ENCODE data around the gene TMEM51.

Gene TMEM51

DNA sequence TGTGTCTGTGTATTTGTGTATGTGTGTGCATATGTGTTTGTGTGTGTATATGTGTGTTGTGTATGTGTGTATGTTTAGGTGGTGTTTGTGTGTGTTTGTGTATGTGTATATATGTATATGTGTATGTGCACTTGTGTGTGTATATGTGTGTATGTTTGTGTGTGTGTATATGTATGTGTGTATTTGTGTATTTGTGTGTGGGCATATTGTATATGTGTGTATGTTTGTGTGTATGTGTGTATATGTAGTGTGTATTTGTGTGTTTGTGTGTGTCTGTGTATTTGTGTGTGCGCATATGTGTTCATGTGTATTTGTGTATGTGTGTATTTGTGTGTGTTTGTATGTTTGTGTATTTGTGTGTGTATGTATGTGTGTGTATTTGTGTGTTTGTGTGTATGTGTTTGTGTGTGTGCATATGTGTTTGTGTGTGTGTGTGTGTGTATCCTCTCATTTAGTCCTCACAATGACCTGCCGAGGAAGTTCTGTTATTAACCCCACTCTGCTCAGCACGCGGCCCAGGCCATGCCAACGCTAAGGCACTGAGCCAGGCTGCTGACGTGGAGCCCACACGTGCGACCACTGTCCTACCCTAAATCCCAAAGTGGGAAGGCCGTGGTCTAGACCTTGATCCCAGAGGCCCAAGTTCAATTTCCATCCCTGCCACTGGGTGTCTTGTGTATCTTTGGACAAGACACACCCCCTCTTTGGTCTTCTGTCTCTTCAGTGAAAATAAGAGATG is 43.2 kb upstream of the TMEM51 start:
- H3K79me2 ChIP-seq (ENCODE audit: insufficient read depth, low read length): no peaks in the 10 kb centered on the region
- no peak for TF ChIP-seq EZH2phosphoT487 (conservative IDR thresholded peaks at IDR 0.05; ENCODE audit: low read length)
- TF ChIP-seq CTCF (IDR thresholded peaks at IDR 0.05; ENCODE audit: insufficient read depth, low read length, poor library complexity, severe bottlenecking): no peak
- no peaks in the 10 kb centered on the region for H4K20me1 ChIP-seq (ENCODE audit: low read depth, low read length)
- H3K27ac ChIP-seq (ENCODE audit: low read depth, low read length): no peak overlapping the region
- no peak overlapping the region for H3K9ac ChIP-seq (ENCODE audit: low read length)
- H3K27me3 ChIP-seq (ENCODE audit: low read length): no peaks in the 10 kb centered on the region
- H3F3A ChIP-seq (ENCODE audit: insufficient read depth): no peaks in the 10 kb centered on the region
- no peak overlapping the region for H3K4me2 ChIP-seq (ENCODE audit: low read depth, low read length, poor library complexity, severe bottlenecking)
- no peaks in the 10 kb centered on the region for H3K9me3 ChIP-seq (ENCODE audit: insufficient read depth, low read length)
- no peaks in the 10 kb centered on the region for H3K9me2 ChIP-seq (replicated peaks; ENCODE audit: insufficient read depth, low read length)
- H3K4me3 ChIP-seq (ENCODE audit: insufficient read depth, low read length, poor library complexity, severe bottlenecking): no peak overlapping the region
- no peaks in the 10 kb centered on the region for H3K36me3 ChIP-seq (ENCODE audit: low read length)
- no peak overlapping the region for H2AFZ ChIP-seq (ENCODE audit: low read depth, low read length, severe bottlenecking)

DNA sequence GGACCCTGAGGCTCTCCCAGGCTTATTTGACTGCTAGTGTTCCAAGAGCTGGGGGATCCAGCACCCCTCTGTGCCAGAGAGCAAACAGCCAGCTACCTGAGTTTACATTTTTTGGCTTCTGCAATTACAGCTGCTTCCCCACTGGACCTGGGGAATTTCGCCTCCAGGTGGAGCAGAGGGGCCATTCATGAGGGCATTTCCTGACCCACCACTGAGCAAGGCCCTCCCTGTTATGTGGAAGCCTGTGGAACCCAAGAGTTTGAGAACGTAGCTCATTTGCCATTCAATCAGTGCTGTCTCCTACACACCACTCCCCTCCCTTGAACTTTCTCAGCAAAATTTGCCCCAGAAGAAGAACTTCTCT is 42.7 kb upstream of the TMEM51 start:
- H3K9me3 ChIP-seq (ENCODE audit: insufficient read depth, low read length): no peaks in the 10 kb centered on the region
- no peak overlapping the region for H3K27ac ChIP-seq (ENCODE audit: low read depth, low read length)
- H3K9ac ChIP-seq (ENCODE audit: low read length): no peak overlapping the region
- H3K36me3 ChIP-seq (ENCODE audit: low read length): no peaks in the 10 kb centered on the region
- TF ChIP-seq CTCF (IDR thresholded peaks at IDR 0.05; ENCODE audit: insufficient read depth, low read length, poor library complexity, severe bottlenecking) (no peak), EZH2phosphoT487 (conservative IDR thresholded peaks at IDR 0.05; ENCODE audit: low read length) (no peak)
- H4K20me1 ChIP-seq (ENCODE audit: low read depth, low read length): no peaks in the 10 kb centered on the region
- no peaks in the 10 kb centered on the region for H3F3A ChIP-seq (ENCODE audit: insufficient read depth)
- H3K4me2 ChIP-seq (ENCODE audit: low read depth, low read length, poor library complexity, severe bottlenecking): no peak overlapping the region
- no peak overlapping the region for H2AFZ ChIP-seq (ENCODE audit: low read depth, low read length, severe bottlenecking)
- no peak overlapping the region for H3K4me3 ChIP-seq (ENCODE audit: insufficient read depth, low read length, poor library complexity, severe bottlenecking)
- H3K27me3 ChIP-seq (ENCODE audit: low read length): no peaks in the 10 kb centered on the region
- H3K9me2 ChIP-seq (replicated peaks; ENCODE audit: insufficient read depth, low read length): no peaks in the 10 kb centered on the region
- no peaks in the 10 kb centered on the region for H3K79me2 ChIP-seq (ENCODE audit: insufficient read depth, low read length)

- no peaks in the 10 kb centered on the region for H4K20me1 ChIP-seq (ENCODE audit: low read depth, low read length)
- H3K9me3 ChIP-seq (ENCODE audit: insufficient read depth, low read length): no peaks in the 10 kb centered on the region
- no peak overlapping the region for H3K27ac ChIP-seq (ENCODE audit: low read depth, low read length)
- no peak for TF ChIP-seq EZH2phosphoT487 (conservative IDR thresholded peaks at IDR 0.05; ENCODE audit: low read length)
- no peak for TF ChIP-seq CTCF (IDR thresholded peaks at IDR 0.05; ENCODE audit: insufficient read depth, low read length, poor library complexity, severe bottlenecking)
- no peaks in the 10 kb centered on the region for H3K9me2 ChIP-seq (replicated peaks; ENCODE audit: insufficient read depth, low read length)
- H3K4me2 ChIP-seq (ENCODE audit: low read depth, low read length, poor library complexity, severe bottlenecking): no peak overlapping the region
- no peaks in the 10 kb centered on the region for H3K79me2 ChIP-seq (ENCODE audit: insufficient read depth, low read length)
- H3K9ac ChIP-seq (ENCODE audit: low read length): no peak overlapping the region
- no peak overlapping the region for H2AFZ ChIP-seq (ENCODE audit: low read depth, low read length, severe bottlenecking)
- H3K36me3 ChIP-seq (ENCODE audit: low read length): no peaks in the 10 kb centered on the region
- H3K27me3 ChIP-seq (ENCODE audit: low read length): no peaks in the 10 kb centered on the region
- no peaks in the 10 kb centered on the region for H3F3A ChIP-seq (ENCODE audit: insufficient read depth)
- no peak overlapping the region for H3K4me3 ChIP-seq (ENCODE audit: insufficient read depth, low read length, poor library complexity, severe bottlenecking)
Observed at GRCh38 chr1:15113146-15113545, 40.4 kb upstream of the TMEM51 start.
